GM12874 (cell line): Measurements from ENCODE around the gene NFATC1.

ENCODE experiments used
- CTCF ChIP-seq: IDR thresholded peaks from 2 replicates; pipeline ENCODE4 v1.5.1; 2011; ENCODE audit warnings: low read depth, mild to moderate bottlenecking, control low read depth, low read length, moderate library complexity; ENCODE audit not compliant: insufficient read depth

NFATC1 gene

GRCh38 chr18:79553154-79553553 is 157.4 kb downstream of the NFATC1 start:
- TF ChIP-seq CTCF: no peak

- TF ChIP-seq CTCF: no peak
Observed at GRCh38 chr18:79553696-79554095, 158.0 kb downstream of the NFATC1 start.

- no peak for TF ChIP-seq CTCF
Observed at GRCh38 chr18:79554321-79554720, 158.6 kb downstream of the NFATC1 start.

- no peak for TF ChIP-seq CTCF
Observed at GRCh38 chr18:79554945-79555645, 159.4 kb downstream of the NFATC1 start.

GRCh38 chr18:79555885-79556284 is 160.2 kb downstream of the NFATC1 start:
- TF ChIP-seq CTCF: no peak

- no peak for TF ChIP-seq CTCF
Observed at GRCh38 chr18:79556829-79557585, 161.3 kb downstream of the NFATC1 start.

- TF ChIP-seq CTCF: no peak
Observed at GRCh38 chr18:79558196-79558932, 162.6 kb downstream of the NFATC1 start.
